ENCODE results near the gene ARHGAP4. TPM values are rescaled to one million over a fixed set of nuclear protein-coding genes. Genes with fewer than 3 reads are reported as not detected.

Gene ARHGAP4
- total and polyA plus RNA-seq, 7 donors = 8.4 to 122 (median 17.3) TPM

DNA sequence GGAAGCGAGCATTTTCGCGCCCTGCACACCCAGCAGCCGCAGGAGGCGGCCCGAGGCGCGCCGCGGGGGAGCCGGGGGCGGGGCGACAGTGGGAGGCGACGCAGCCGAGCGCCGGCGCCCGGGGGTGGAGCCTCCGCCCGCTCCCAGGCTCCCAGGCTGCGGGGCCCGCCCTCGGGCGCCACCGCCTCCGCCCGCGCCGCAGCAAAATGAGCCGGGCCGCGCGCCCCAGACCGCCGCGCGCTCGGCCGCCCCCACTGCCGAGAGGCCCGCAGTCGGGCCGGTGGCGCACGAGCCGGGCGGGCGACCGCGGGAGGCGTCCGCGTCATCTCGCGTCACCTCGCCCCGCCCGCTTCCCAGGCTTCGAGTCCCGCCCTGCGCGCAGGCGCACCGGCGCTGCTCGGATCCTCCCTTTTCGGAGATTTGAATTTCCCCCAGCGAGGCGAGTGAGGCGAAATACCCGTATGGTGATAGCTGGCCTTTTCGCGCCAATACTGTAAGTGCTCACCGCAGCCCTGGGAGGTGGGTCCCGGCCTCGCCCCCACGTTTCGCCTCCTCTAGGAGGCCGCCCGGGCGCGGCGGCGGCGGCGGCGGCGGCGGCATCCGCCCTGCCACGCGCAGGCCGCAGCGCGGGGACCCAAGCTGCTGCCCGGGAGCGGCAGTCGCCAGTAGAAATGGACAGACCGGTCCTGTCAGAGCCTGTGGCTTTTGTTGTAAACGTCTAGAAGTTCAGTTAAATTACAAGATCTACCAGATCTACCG lies 46.5 kb upstream of the ARHGAP4 start, which contains the start of gene TMEM187:
Gene TMEM187, plus strand, starts transcription at position 387 of the 759 bp plus-strand sequence. CDS start 9,309 bp downstream, outside the sequence.
- Histone ChIP-seq H3K36me3 (no peaks in the 10 kb centered on the region), H3K27ac (peak within 1 kb of the TSS; percentile 97 to 98 (median 98)), H3K4me3 (peak within 1 kb of the TSS; percentile 55 to 78 (median 74)), H3K9me3 (no peaks in the 10 kb centered on the region), H3K4me1 (peaks cover 0 to 40% (median 33%) of the 10 kb centered on the region in 4 donors), H3K27me3 (peaks cover 0 to 5% (median 0%) of the 10 kb centered on the region in 3 donors)
- peak; percentile 94 for DNase-seq
- intact Hi-C loops (cut with DNase I) = no loop called here
- 0% methylated on average over 103 of the region's 103 CpGs for WGBS, 2 donors
- TF ChIP-seq POLR2A (IDR thresholded peaks at IDR 0.05) = no peak
- no peak for TF ChIP-seq EP300 (IDR thresholded peaks at IDR 0.05)
- TF ChIP-seq, protein P1, sequence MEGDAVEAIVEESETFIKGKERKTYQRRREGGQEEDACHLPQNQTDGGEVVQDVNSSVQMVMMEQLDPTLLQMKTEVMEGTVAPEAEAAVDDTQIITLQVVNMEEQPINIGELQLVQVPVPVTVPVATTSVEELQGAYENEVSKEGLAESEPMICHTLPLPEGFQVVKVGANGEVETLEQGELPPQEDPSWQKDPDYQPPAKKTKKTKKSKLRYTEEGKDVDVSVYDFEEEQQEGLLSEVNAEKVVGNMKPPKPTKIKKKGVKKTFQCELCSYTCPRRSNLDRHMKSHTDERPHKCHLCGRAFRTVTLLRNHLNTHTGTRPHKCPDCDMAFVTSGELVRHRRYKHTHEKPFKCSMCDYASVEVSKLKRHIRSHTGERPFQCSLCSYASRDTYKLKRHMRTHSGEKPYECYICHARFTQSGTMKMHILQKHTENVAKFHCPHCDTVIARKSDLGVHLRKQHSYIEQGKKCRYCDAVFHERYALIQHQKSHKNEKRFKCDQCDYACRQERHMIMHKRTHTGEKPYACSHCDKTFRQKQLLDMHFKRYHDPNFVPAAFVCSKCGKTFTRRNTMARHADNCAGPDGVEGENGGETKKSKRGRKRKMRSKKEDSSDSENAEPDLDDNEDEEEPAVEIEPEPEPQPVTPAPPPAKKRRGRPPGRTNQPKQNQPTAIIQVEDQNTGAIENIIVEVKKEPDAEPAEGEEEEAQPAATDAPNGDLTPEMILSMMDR (IDR thresholded peaks at IDR 0.05) = no peak
- TF ChIP-seq POLR2AphosphoS5 (IDR thresholded peaks at IDR 0.05) = peak; percentile 56 to 76 (median 60)

DNA sequence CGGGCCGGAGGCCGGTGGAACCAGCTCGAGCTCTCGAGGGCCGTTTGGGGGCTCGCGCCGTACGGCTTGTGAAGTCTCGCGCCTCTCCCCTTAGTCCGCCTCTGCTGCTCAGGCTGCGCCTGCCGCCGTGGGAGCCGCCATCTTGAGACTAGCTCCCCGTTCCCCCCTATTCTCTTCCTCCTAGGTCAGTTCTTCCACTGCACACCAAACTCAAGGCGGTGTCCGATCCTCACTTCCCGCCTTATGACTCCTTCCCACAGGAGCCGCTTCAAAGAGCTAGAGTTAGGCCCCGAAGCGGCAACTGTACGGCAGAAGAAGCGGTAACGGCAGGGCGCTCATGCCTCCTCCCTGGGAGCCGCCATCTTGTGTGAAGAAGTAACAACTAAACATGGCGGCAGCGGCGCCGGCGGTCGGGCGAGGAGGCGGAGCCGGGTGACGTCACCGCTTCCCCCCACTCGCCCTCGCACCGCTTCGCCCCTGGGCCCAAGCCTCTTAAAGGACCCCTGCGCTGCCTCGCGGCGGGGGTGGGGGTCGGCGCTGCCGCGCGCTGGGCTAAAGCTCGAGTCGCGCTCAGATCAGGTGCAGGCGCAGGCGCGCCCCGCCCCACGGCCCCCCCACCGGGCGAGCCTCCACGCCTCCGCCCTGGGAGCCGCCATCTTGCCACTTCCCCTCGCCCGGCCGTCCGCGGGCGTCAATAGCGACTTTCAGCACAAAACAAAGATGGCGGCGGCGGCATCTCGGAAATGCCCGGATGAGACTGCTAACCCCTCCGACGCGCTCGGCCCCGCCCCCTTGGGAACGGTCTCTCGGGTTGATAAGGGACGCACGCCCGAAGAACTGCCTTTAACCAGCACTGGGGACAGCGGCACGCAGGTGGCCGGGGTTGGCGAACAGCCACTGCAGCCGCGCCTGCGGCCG lies 45.6 kb upstream of the ARHGAP4 start, which contains the start of gene HCFC1:
Gene HCFC1, minus strand, starts transcription at position 369 of the 918 bp plus-strand sequence. CDS start 978 bp downstream, outside the sequence.
- peak within 1 kb of the TSS; percentile 97 to 98 (median 98) for H3K27ac ChIP-seq

GRCh38 chrX:153971124-153971449 lies 45.0 kb upstream of the ARHGAP4 start:
- Histone ChIP-seq H3K27me3 (peaks cover 0 to 5% (median 0%) of the 10 kb centered on the region in 3 donors), H3K4me3 (peak overlapping the region; percentile 55 to 78 (median 74)), H3K36me3 (no peaks in the 10 kb centered on the region), H3K9me3 (no peaks in the 10 kb centered on the region), H3K4me1 (peaks cover 0 to 52% (median 48%) of the 10 kb centered on the region in 4 donors), H3K27ac (peak overlapping the region; percentile 97 to 98 (median 98))
- intact Hi-C loops (cut with DNase I) = loop anchor here (1.0 kb wide), 1 partner anchor 43 kb away; no protein-coding TSS in a partner anchor
- WGBS, 2 donors = 0 to 1% methylated on average over 34 of the region's 34 CpGs
- no peak for TF ChIP-seq EP300 (IDR thresholded peaks at IDR 0.05)
- peak; percentile 20 to 48 for TF ChIP-seq POLR2A (IDR thresholded peaks at IDR 0.05)
- peak; percentile 55 to 67 (median 59) for TF ChIP-seq POLR2AphosphoS5 (IDR thresholded peaks at IDR 0.05)
- TF ChIP-seq, protein P1 (IDR thresholded peaks at IDR 0.05) = no peak
- peak; percentile 96 for DNase-seq

More for the DNA sequence above, 45.6 kb upstream of the ARHGAP4 start, which contains the start of gene HCFC1:
- no peaks in the 10 kb centered on the region for H3K9me3 ChIP-seq
- H3K36me3 ChIP-seq = no peaks in the 10 kb centered on the region
- peaks cover 0 to 5% (median 0%) of the 10 kb centered on the region in 3 donors for H3K27me3 ChIP-seq
- intact Hi-C loops (cut with DNase I) = loop anchor here (1.0 kb wide), 1 partner anchor 43 kb away; no protein-coding TSS in a partner anchor
- TF ChIP-seq POLR2AphosphoS5 (IDR thresholded peaks at IDR 0.05) = peak; percentile 42 to 61 (median 59)
- TF ChIP-seq, protein P1 (IDR thresholded peaks at IDR 0.05) = no peak
- peak; percentile 7 for TF ChIP-seq POLR2A (IDR thresholded peaks at IDR 0.05)
- TF ChIP-seq EP300 (IDR thresholded peaks at IDR 0.05) = no peak
- peak within 1 kb of the TSS; percentile 55 to 78 (median 74) for H3K4me3 ChIP-seq
- DNase-seq = peak; percentile 98
- peaks cover 0 to 48% (median 42%) of the 10 kb centered on the region in 4 donors for H3K4me1 ChIP-seq
- 0% methylated on average over 96 of the region's 96 CpGs for WGBS, 2 donors

DNA sequence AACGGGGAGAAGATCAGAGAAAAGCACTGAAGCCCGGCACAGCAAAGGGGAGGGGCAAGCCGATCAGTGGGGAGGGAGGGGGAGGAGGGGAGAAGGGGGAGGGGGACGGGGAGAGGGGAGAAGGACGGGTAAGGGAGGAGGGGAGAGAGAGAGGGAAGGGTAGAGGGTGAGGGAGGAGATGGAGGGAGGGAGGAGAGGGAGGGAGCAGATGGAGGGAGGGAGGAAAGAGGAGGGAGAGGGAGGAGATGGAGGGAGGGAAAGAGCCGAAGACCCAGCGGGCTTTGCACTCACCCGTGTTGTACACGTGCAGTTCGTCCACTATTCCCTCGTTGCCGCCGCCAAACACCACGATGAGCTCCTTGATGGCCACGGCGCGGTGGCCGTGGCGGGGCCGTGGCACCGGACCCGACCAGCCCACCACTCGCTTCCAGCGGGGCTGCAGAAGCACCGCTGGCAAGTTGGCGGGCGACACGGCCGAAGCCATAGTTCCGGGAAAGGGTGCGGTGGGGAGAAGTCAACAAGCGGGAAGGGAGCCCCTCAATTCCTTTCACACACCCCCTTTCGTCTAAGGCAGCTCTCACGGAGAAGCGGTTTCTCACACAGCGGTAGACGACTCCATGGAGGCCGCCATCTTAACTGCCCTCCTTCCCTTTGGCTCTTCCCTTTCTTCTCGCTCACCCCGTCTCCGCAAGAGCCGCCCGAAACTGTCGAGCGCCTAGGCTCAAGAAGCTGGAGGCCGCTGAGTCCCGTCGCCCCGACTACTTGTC lies 44.5 kb upstream of the ARHGAP4 start:
- peak; percentile 82 for DNase-seq
- intact Hi-C loops (cut with DNase I) = loop anchor here (1.0 kb wide), 1 partner anchor 42 kb away; no protein-coding TSS in a partner anchor
- no peak for TF ChIP-seq POLR2A (IDR thresholded peaks at IDR 0.05)
- TF ChIP-seq EP300 (IDR thresholded peaks at IDR 0.05) = no peak
- TF ChIP-seq, protein P1 (IDR thresholded peaks at IDR 0.05) = no peak
- peak in 1 of 4 donors; percentile 10 for TF ChIP-seq POLR2AphosphoS5 (IDR thresholded peaks at IDR 0.05)
- peak overlapping the region; percentile 97 to 98 (median 98) for H3K27ac ChIP-seq
- no peaks in the 10 kb centered on the region for H3K9me3 ChIP-seq
- peaks cover 0 to 57% (median 51%) of the 10 kb centered on the region in 4 donors for H3K4me1 ChIP-seq
- peaks cover 0 to 5% (median 0%) of the 10 kb centered on the region in 3 donors for H3K27me3 ChIP-seq
- H3K36me3 ChIP-seq = no peaks in the 10 kb centered on the region
- peak overlapping the region; percentile 55 to 78 (median 74) for H3K4me3 ChIP-seq
- WGBS, 2 donors = 0% methylated on average over 49 of the region's 49 CpGs
